NCI-H2227 (cell line): Measurements from ENCODE around the gene MAP4K4.
"Not testable (repeated sequence)": the region's sequence is repeated elsewhere in the genome, so short reads cannot be mapped to it uniquely, and the experiment has no call there.

Experiments used
- DNase-seq: peaks from one replicate; lab custom pipeline; 2025; ENCODE audit not compliant: unreplicated experiment; lab: John Stamatoyannopoulos, UW

MAP4K4 gene

DNA sequence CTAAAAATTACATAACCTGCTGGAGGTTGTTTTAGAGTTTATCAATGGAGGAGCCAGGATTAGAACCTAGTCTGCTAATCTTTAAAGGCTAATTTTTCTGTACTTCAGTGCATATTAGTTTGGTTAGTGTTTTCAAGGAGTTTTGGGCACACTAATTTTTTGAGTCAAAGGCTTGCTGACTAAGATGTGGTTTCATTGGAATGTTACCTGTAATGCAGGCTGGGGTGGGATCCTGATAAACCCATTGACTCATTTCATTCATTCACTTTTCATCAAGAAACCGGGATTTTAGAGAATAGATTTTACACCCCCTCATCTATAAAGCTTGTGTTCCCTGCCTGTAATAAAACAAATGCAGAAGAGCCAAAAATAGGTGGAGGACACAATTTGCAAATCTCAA is 202.4 kb downstream of the MAP4K4 start:
- no peak for DNase-seq

DNA sequence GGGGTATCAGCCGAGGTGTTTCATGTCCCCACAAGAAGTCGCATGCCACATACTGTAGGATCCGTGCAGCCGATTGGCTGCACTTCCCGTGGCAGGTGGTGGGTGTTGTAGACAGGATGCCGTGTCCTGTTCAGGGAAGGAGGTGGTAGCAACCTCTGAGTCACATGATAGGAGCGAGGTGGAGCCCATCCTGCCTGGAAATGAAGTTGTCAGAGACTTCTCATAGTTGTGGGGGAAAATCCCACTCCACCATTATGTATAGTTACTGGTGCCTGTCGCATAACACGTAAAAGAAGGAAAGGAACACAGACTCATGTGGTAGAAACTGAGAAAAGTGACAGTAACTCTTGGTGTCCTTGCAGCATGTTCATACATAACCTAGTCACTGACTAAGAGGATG is 202.9 kb downstream of the MAP4K4 start:
- no peak for DNase-seq

DNA sequence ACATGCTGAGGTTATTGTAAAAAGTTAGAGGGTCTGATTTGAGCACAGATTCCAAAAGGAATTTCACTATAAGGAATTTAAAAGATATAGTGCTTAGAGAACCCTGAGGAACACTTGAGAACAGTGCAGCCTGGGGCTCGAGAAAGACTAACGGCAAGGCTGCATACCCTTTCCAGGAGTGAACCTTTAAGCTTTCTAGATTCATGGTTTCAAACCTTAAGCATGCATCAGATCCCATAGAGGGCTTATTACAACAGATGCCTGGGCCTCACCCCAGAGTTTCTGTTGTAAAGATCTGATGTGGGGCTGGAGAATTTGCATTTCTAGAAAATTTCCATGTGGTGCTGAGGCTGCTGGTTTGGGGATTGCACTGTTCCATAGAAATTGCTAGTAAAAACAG is 203.7 kb downstream of the MAP4K4 start:
- DNase-seq = no peak

DNA sequence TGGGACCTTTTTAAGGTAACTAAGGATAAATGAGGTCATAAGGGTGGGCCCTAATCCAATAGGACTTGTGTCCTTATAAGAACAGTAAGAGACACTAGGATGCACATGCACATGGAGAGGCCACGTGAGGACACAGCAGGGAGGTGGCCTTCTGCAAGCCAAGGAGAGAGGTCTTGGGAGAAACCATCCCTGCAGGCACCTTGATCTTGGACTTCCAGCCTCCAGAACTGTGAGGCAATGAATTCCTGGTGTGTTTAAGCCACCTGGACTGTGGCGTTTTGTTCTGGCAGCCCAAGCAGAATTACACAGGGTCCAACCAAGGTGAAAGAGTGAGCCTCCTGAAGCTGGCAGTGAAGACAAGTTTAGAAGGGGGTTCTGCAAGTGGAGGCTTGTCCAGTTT is 204.7 kb downstream of the MAP4K4 start:
- DNase-seq = no peak

DNA sequence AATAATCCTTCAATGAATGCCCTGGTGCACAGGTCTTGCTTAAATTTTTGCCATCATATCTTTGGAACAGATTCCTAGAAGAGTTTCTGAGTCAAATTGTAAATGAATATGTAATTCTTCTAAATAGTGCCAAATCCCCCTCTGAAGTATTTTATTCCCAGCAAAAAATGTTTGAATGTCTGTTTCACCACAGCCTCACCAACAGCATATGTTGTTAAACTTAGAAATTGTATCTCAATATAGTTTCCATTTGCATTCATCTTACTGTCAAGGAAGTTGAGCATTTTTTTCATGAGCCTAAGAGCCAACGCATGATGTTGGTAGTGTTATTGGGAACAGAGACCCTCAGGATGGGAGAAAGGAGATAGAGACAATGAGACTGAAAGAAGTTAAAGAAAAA is 207.4 kb downstream of the MAP4K4 start:
- DNase-seq = no peak

DNA sequence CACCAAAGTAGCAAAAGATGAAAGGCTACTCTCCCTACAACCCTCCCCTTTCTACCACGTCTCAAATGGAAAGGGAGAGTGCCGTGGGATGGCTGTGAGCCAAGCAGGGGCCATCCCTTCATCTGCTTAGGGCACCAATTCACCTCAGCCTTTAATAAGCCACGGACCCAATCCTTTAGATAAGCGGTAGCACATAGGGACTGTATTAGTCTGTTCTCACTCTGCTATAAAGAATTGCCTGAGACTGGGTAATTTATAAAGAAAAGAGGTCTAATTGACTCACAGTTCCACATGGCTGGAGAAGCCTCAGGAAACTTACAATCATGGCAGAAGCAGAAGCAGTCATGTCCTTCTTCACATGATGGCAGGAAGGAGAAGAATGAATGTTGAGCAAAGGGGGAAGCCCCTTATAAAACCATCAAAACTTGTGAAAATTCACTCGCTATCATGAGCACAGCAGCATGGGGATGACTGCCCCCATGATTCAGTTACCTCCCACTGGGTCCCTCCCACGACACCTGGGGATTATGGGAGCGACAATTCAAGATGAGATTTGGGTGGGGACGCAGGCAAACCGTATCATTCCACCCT is 208.3 kb downstream of the MAP4K4 start:
- no peak for DNase-seq

DNA sequence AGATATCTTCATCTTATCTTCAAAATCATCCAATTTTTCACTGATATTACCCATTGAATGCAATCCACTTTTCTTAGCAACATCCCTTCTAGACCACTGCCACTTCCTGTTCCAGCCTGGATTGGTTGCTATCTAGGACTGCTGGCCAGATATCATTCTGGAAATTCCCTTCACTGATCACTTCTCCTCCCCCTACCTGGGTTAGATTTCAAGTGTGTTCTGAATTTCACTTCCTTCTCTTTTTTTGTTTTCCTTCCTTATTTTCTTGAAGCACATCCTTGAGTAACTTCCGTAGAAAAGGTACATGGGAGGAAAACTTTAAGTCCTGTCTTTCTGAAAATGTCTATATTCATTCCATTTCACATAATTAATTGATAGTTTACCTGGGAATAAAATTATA is 212.3 kb downstream of the MAP4K4 start:
- DNase-seq = no peak

DNA sequence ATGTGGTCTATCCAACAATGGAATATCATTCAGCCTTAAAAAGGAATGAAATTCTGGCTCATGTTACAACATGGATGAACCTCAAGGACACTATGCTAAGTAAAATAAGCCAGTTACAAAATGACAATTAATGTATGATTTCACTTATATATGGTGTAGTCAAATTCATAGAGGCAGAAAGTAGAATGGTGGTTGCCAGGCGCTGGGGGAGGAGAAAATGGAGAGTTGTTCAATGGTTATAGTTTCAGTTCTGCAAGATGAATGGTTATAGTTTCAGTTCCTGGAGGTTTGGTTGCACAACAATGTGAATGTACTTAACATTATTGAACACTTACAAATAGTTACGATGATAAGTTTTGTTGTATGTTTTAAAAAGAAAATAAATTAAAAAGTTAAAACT is 215.0 kb downstream of the MAP4K4 start:
- no peak for DNase-seq

DNA sequence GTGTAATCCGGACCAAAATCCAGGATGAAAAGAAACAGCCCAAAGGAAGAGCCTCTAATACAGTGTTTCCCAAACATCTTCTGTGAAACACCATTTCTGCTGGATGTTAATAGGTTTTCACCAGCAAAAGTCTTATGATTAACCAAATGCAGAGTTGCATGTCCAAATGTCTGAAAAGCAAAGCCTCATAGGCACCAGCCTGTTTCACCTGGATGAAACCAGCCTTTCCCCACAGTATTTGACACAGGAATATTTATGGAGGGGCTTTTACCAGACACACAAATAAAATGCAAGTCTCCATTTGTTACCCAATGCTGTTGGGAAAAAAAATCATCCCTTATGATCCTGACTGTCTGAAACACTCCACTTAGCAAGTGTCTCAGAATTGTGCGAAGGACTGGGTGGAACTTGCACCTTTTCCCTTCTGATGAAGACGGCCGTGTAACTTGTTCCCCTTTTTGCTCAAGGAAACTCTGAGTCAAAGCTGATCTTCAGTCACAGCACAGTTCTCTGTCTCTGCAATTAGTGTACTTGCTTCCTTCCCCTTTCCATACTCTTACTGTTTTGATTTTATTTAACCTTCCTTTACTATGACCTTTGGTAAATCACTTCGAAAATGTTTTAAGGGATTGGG is 223.9 kb downstream of the MAP4K4 start:
- no peak for DNase-seq

DNA sequence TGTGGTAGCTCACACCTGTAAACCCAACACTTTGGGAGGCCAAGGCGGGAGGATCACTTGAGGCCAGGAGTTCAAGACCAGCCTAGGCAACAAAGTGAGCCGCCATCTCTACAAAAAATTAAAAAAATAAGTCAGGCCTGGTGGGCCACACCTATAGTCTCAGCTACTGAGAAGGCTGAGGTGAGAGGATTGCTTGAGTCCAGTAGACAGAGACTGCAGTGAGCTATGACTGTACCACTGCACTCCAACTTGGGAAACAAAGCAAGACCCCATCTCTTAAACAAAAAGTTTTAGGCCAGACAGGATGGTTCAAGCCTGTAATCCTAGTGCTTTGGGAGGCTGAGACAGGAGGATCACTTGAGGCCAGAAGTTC is 224.4 kb downstream of the MAP4K4 start:
- DNase-seq = no peak

DNA sequence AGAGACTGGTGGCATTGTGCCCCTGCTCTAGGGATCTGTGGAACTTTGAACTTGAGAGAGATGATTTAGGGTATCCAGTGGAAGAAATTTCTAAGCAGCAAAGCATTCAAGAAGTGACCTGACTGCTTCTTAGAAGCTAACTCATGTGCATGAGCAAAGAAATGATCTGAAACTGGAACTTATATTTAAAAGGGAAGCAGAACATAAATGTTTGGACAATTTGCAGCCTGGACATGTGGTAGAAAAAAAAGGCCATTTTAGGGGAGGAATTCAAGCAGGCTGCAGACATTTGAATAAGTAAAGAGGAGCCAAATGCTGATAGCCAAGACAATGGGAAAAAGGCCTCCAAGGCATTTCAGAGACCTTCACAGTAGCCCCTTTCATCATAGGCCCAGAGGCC is 226.8 kb downstream of the MAP4K4 start:
- not testable (repeated sequence) for DNase-seq

DNA sequence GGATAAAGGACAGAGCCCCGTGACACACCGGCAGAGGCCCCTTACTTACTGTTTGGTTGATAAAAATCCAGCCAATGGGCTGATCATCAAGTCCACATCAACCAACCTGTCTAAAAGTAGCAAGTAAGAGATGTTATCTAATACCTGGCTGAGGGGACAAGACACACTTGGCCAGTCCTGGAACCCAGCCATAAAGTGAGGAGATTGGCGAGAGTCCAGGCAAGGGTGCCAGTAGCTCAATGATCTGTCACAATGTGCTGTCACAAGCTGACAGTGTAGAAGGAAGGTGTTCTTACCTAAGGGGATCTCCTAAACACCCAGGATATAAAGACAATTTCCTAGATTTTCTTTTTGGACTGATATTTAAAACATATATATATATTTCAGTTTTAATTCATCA is 232.5 kb downstream of the MAP4K4 start:
- no peak for DNase-seq

DNA sequence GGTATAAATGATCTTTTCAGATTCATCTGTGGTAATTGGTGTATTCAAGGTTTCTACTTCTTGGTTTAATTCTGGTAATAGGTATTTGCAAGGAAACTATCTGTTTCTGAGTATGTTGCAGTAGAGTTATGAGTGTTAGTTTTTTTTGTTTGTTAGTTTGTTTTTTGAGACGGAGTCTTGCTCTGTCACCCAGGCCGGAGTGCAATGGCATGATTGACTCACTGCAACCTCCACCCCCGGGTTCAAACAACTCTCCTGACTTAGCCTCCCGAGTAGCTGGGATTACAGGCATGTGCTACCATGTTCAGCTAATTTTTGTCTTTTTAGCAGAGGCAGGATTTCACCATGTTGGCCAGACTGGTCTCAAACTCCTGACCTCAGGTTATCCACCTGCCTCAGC is 233.3 kb downstream of the MAP4K4 start:
- no peak for DNase-seq

DNA sequence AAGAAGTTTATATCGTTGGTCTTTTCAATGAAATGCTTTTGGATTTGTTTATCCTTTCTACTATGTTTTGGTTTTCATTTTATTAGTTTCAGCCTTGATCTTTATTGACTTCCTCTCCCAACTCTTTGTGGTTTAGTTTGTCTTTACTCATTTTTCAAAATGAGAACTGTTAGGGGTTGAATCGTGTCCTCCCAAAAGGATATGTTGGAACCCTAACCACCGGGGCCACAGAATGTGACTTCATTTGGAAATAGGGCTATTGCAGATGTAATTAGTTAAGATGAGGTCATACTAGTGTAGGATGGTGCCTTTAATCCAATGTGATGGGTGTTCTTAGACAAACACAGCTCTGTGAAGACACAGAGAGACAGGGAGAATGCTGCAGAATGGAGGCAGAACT is 233.9 kb downstream of the MAP4K4 start:
- DNase-seq = no peak

DNA sequence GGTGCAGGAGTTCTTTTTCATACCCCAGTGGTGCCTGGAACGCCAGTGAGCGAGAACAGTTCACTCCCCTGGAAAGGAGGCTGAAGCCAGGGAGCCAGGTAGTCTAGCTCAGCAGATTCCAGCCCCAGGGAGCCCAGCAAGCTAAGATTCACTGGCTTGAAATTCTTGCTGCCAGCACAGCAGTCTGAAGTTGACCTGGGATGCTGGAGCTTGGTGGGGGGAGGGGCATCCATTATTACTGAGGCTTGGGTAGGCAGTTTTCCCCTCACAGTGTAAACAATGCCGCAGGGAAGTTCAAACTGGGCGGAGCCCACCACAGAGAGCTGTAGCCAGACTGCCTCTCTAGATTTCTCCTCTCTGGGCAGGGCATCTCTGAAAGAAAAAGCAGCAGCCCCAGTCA is 238.3 kb downstream of the MAP4K4 start:
- DNase-seq = peak; percentile 1

DNA sequence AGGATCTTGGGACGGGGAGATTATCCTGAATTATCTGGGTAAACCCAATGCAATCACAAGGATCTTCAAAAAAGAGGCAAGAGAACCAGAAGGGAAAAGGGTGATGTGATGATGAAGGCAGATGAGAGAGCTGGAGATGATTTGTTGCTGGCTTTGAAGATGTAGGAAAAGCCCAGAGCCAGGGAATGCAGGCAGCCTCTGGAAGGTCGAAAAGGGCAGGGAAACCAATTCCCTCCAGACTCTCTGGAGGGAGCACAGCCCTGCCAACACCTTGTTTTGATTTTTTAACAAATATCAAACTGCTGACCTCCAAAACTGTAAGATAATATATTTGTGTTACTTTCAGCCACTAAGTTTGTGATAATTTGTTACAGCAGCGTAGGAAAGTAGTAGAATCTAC is 245.3 kb downstream of the MAP4K4 start:
- DNase-seq = no peak
